ENCODE results near the gene HMGN3. TPM values are rescaled to one million over a fixed set of nuclear protein-coding genes. Genes with fewer than 3 reads are reported as not detected.
"Not testable (repeated sequence)": the region's sequence is repeated elsewhere in the genome, so short reads cannot be mapped to it uniquely, and the experiment has no call there.

The HMGN3 gene
- total RNA-seq, 4 donors from 2014 or later, result 45.1 to 77.6 (median 59.4) TPM

- H3K4me1 ChIP-seq, result no peaks in the 10 kb centered on the region
- H3K4me3 ChIP-seq, result no peak overlapping the region
- intact Hi-C loops (cut with DNase I; ENCODE audit: low total_unique reads), result no loop called here
- no peak for DNase-seq
- H3K36me3 ChIP-seq, result no peaks in the 10 kb centered on the region
- TF ChIP-seq CTCF (IDR thresholded peaks at IDR 0.05) (no peak), POLR2A (IDR thresholded peaks at IDR 0.05) (no peak)
- no peaks in the 10 kb centered on the region for H3K27me3 ChIP-seq
- H3K9me3 ChIP-seq, result no peaks in the 10 kb centered on the region
- H3K27ac ChIP-seq, result no peak overlapping the region
Measured at GRCh38 chr6:79266051-79266450, 31.6 kb upstream of the HMGN3 start.

DNA sequence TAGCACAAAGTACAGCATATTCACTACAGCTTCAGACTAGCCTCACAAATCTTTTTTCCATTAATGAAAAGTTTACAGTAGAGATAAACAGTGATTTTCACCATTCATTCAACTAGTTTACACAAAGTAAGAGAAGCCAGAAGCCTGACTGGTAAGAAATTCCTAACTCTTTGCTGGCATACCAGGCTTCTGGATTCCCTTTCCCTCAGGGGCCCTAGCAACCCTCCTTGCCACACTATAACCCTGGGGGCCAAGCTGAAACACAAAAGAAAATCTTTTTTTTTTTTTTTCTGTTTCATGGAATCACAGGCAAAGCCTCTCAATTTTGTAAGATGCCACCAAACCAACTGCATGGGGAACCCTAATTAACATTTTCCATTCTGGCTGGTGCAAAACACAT lies 28.9 kb upstream of the HMGN3 start:
- H3K36me3 ChIP-seq, result no peaks in the 10 kb centered on the region
- no peaks in the 10 kb centered on the region for H3K9me3 ChIP-seq
- H3K4me3 ChIP-seq, result no peak overlapping the region
- TF ChIP-seq CTCF (IDR thresholded peaks at IDR 0.05), result no peak
- TF ChIP-seq POLR2A (IDR thresholded peaks at IDR 0.05), result no peak
- H3K27me3 ChIP-seq, result no peaks in the 10 kb centered on the region
- no peak for DNase-seq
- no peaks in the 10 kb centered on the region for H3K4me1 ChIP-seq
- intact Hi-C loops (cut with DNase I; ENCODE audit: low total_unique reads), result no loop called here
- H3K27ac ChIP-seq, result no peak overlapping the region

DNA sequence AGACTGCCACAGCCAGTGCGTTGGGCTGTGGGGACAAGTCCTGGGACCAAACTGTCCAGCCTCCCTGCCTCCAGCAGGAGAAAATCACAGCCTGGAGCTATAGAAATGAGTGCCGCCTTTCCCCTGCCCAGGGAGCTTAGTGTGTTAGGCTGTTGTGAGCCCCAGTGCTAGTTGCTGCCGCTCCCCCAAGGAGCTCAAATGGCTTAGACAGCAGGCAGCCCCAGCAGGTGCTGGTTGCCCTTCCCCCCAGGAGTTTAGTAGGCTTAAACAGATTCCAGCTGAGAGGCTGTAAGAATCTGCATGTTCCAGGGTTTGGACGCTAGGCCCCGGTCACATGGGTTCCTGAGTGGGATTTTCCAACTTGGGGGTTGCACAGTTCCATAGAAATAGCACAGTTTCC lies 27.2 kb upstream of the HMGN3 start:
- TF ChIP-seq POLR2A (IDR thresholded peaks at IDR 0.05) (no peak), CTCF (IDR thresholded peaks at IDR 0.05) (no peak)
- Histone ChIP-seq H3K9me3 (no peaks in the 10 kb centered on the region), H3K4me3 (no peak overlapping the region), H3K27me3 (no peaks in the 10 kb centered on the region), H3K36me3 (no peaks in the 10 kb centered on the region), H3K4me1 (no peaks in the 10 kb centered on the region), H3K27ac (no peak overlapping the region)
- DNase-seq, result no peak
- intact Hi-C loops (cut with DNase I; ENCODE audit: low total_unique reads), result no loop called here

- H3K9me3 ChIP-seq, result no peaks in the 10 kb centered on the region
- no peak for TF ChIP-seq POLR2A (IDR thresholded peaks at IDR 0.05)
- no peak for TF ChIP-seq CTCF (IDR thresholded peaks at IDR 0.05)
- no peak for DNase-seq
- H3K27me3 ChIP-seq, result no peaks in the 10 kb centered on the region
- no peak overlapping the region for H3K4me3 ChIP-seq
- intact Hi-C loops (cut with DNase I; ENCODE audit: low total_unique reads), result no loop called here
- H3K4me1 ChIP-seq, result no peaks in the 10 kb centered on the region
- H3K36me3 ChIP-seq, result no peaks in the 10 kb centered on the region
- no peak overlapping the region for H3K27ac ChIP-seq
Measured at GRCh38 chr6:79260772-79261171, 26.3 kb upstream of the HMGN3 start.

DNA sequence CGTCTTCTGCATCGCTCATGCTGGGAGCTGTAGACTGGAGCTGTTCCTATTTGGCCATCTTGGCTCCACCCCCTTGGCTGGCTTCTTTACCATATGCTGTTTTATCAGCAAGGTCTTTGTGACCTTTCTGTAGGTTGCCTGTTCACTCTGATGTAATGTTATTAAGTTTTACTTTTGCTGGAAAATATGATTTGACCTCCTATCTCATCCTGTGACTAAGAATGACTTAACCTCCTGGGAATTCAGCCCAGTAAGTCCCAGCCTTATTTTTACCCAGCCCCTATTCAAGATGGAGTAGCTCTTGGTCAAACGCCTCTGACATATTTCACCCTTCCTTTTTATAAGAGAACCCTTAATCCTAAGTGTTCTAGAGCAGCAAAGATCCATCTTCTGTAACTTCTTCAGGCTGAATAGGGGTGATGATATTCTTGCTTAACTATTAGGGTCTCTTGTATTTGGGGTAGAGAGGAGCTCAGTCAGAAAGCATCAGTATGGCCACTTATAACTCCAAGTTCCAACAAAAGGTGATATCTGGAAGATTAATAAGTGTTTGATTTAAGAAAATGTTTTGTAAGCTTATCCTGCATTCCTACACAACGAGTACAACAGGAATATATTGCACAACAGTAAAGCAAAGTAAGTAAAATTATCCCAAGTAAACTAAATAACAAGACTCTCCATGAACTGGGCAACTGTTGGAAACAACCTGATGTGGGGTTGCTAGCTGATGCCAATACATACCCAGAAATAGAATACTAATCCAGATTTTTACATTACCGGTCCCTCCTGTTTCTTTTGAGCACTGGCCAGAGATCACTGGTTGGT lies 23.1 kb upstream of the HMGN3 start:
- DNase-seq, result no peak
- Histone ChIP-seq H3K27me3 (no peaks in the 10 kb centered on the region), H3K4me1 (no peaks in the 10 kb centered on the region), H3K27ac (no peak overlapping the region), H3K36me3 (no peaks in the 10 kb centered on the region), H3K4me3 (no peak overlapping the region), H3K9me3 (no peaks in the 10 kb centered on the region)
- TF ChIP-seq POLR2A (IDR thresholded peaks at IDR 0.05), result no peak
- TF ChIP-seq CTCF (IDR thresholded peaks at IDR 0.05), result no peak
- intact Hi-C loops (cut with DNase I; ENCODE audit: low total_unique reads), result no loop called here

- H3K4me3 ChIP-seq; H3K27me3 ChIP-seq; DNase-seq; H3K9me3 ChIP-seq; H3K4me1 ChIP-seq; intact Hi-C loops (cut with DNase I; ENCODE audit: low total_unique reads); H3K36me3 ChIP-seq; H3K27ac ChIP-seq: not testable (repeated sequence)
Measured at GRCh38 chr6:79256770-79257169, 22.3 kb upstream of the HMGN3 start.

DNA sequence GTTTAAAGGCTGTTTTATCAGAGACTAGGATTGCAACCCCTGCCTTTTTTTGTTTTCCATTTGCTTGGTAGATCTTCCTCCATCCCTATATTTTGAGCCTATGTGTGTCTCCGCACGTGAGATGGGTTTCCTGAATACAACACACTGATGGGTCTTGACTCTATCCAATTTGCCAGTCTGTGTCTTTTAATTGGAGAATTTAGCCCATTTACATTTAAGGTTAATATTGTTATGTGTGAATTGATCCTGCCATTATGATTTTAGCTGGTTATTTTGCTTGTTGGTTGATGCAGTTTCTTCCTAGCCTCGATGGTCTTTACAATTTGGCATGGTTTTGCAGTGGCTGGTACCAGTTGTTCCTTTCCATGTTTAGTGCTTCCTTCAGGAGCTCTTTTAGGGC lies 20.6 kb upstream of the HMGN3 start:
- H3K4me3 ChIP-seq; H3K4me1 ChIP-seq; DNase-seq; H3K9me3 ChIP-seq; H3K36me3 ChIP-seq; H3K27ac ChIP-seq; intact Hi-C loops (cut with DNase I; ENCODE audit: low total_unique reads); H3K27me3 ChIP-seq: not testable (repeated sequence)

All from uterus (tissue), 4 donors.